Body of pancreas (tissue), 4 donors: ENCODE results near the gene PARL. TPM values are rescaled to one million over a fixed set of nuclear protein-coding genes. Genes with fewer than 3 reads are reported as not detected.

Experiments used
- ATAC-seq: fragments of 150-250 bp; one replicate; pipeline ENCODE4 v1.9.1; 2016
- DNase-seq, 4 donors: peaks; one replicate each; pipeline ENCODE4 v3.0.0-alpha.2; 2019
- H3K27ac ChIP-seq, 4 donors: fragments of 200-600 bp; sonication (generic); 1 replicate in 3 of 4; 2 replicates in 1 of 4; pipeline versions ENCODE4 v1.5.1 to v1.6.1; 2016 to 2019; ENCODE audit warnings: mild to moderate bottlenecking in 1 of 4, mixed read lengths in 1 of 4, moderate library complexity in 1 of 4
- H3K27me3 ChIP-seq, 2 donors: fragments of 200-600 bp; sonication (generic); one replicate each; pipeline ENCODE4 v1.6.0; 2016; ENCODE audit warnings: mild to moderate bottlenecking in 1 of 2
- H3K36me3 ChIP-seq, 2 donors: fragments of 200-600 bp; sonication (generic); replicated peaks in 1 of 2; 2 replicates each; pipeline ENCODE4 v1.5.1; 2016; ENCODE audit warnings: low read depth in 2 of 2; ENCODE audit not compliant: insufficient read depth in 1 of 2
- H3K4me1 ChIP-seq: fragments of 200-600 bp; sonication (generic); one replicate; pipeline ENCODE4 v1.6.0; 2016
- H3K4me3 ChIP-seq, 2 donors: fragments of 200-600 bp; sonication (generic); 1 replicate in 1 of 2; 2 replicates in 1 of 2; pipeline ENCODE4 v1.5.1; 2016 to 2019
- H3K9me3 ChIP-seq, 3 donors: fragments of 200-600 bp; sonication (generic); 1 replicate in 2 of 3; 2 replicates in 1 of 3; pipeline ENCODE4 v1.5.1; 2016
- CTCF ChIP-seq, 7 experiments: fragments of 450-650 bp in 4 of 7; fragments of 200-600 bp in 3 of 7; sonication (generic) in 3 of 7; IDR thresholded peaks; one replicate each; pipeline ENCODE4 v1.5.1; 2016 to 2019; ENCODE audit warnings: antibody characterized with exemption in 7 of 7
- POLR2A ChIP-seq, 3 donors: fragments of 450-650 bp; IDR thresholded peaks; one replicate each; pipeline ENCODE4 v1.6.1; 2016; ENCODE audit warnings: antibody characterized with exemption in 3 of 3, mild to moderate bottlenecking in 2 of 3
- WGBS, 2 donors: methylation state at CpG; one replicate each; pipeline ENCODE4 v1.1.5; 2017; 5-methylcytosine and 5-hydroxymethylcytosine counted together
- intact Hi-C: fragments of 100-400 bp; cut with DNase I; formaldehyde crosslinking; loops from one replicate; pipeline ENCODE4 v1.15.1; 2023
- total RNA-seq, 2 donors: library from RNA; depleted of rRNA; stranded (reverse); fragments of >200 nt; gene quantifications; one replicate each; pipeline ENCODE4 v1.1.0, GENCODE V29; 2016

PARL gene
- total RNA-seq, 2 donors from 2014 or later, result 25.4 to 34.6 TPM

- no peaks in the 10 kb centered on the region for H3K27me3 ChIP-seq
- TF ChIP-seq POLR2A (IDR thresholded peaks at IDR 0.05) (no peak), CTCF (IDR thresholded peaks at IDR 0.05) (no peak)
- H3K4me3 ChIP-seq, result no peak overlapping the region
- peaks cover 0 to 30% of the 10 kb centered on the region in 2 donors for H3K36me3 ChIP-seq
- H3K4me1 ChIP-seq, result no peaks in the 10 kb centered on the region
- no peaks in the 10 kb centered on the region for H3K9me3 ChIP-seq
- 76 to 78% methylated on average over 4 of the region's 4 CpGs for WGBS, 2 donors
- no peak for DNase-seq
- H3K27ac ChIP-seq, result no peak overlapping the region
- no peak for ATAC-seq
- intact Hi-C loops, result no loop called here
These were observed 22.1 kb downstream of the PARL start for GRCh38 chr3:183862610-183863009.

- TF ChIP-seq CTCF (IDR thresholded peaks at IDR 0.05) (no peak), POLR2A (IDR thresholded peaks at IDR 0.05) (no peak)
- H3K9me3 ChIP-seq, result no peaks in the 10 kb centered on the region
- H3K27me3 ChIP-seq, result no peaks in the 10 kb centered on the region
- WGBS, 2 donors, result 93 to 95% methylated on average over 3 of the region's 3 CpGs
- H3K27ac ChIP-seq, result no peak overlapping the region
- ATAC-seq (no peak), DNase-seq (no peak)
- H3K36me3 ChIP-seq, result peaks cover 0 to 17% of the 10 kb centered on the region in 2 donors
- no peak overlapping the region for H3K4me3 ChIP-seq
- H3K4me1 ChIP-seq, result no peaks in the 10 kb centered on the region
- intact Hi-C loops, result no loop called here
These were observed 26.8 kb downstream of the PARL start for GRCh38 chr3:183857863-183858262.

GRCh38 chr3:183854318-183855035 is 30.2 kb downstream of the PARL start:
- no peak for TF ChIP-seq CTCF (IDR thresholded peaks at IDR 0.05)
- TF ChIP-seq POLR2A (IDR thresholded peaks at IDR 0.05), result no peak
- no peak overlapping the region for H3K4me3 ChIP-seq
- no peak overlapping the region for H3K27ac ChIP-seq
- no peaks in the 10 kb centered on the region for H3K27me3 ChIP-seq
- no peaks in the 10 kb centered on the region for H3K9me3 ChIP-seq
- intact Hi-C loops, result no loop called here
- WGBS, 2 donors, result 78 to 98% methylated on average over 4 of the region's 4 CpGs
- no peaks in the 10 kb centered on the region for H3K4me1 ChIP-seq
- no peak for DNase-seq
- peaks cover 0 to 5% of the 10 kb centered on the region in 2 donors for H3K36me3 ChIP-seq
- no peak for ATAC-seq

GRCh38 chr3:183845608-183846288 is 38.9 kb downstream of the PARL start:
- ATAC-seq (no peak), DNase-seq (no peak)
- H3K27ac ChIP-seq, result no peak overlapping the region
- intact Hi-C loops, result no loop called here
- no peaks in the 10 kb centered on the region for H3K9me3 ChIP-seq
- TF ChIP-seq POLR2A (IDR thresholded peaks at IDR 0.05) (no peak), CTCF (IDR thresholded peaks at IDR 0.05) (no peak)
- no peak overlapping the region for H3K4me3 ChIP-seq
- H3K36me3 ChIP-seq, result peaks cover 4 to 16% of the 10 kb centered on the region in 2 donors
- peaks cover 5% of the 10 kb centered on the region for H3K4me1 ChIP-seq
- H3K27me3 ChIP-seq, result no peaks in the 10 kb centered on the region
- 79 to 82% methylated on average over 13 of the region's 13 CpGs for WGBS, 2 donors
